Caco-2 (cell line): Measurements from ENCODE around the gene RAB3C. TPM values are rescaled to one million over a fixed set of nuclear protein-coding genes. Genes with fewer than 3 reads are reported as not detected.

Experiments
- BruUV-seq: library from RNA; stranded (reverse); fragments of 400-500 nt; replicated peaks from 2 replicates; lab custom pipeline; 2021; lab: Mats Ljungman, UMichigan
- CTCF ChIA-PET: fragments of 300-600 bp; sonication (Branson Sonifier 250); formaldehyde crosslinking; loops from one replicate; lab custom pipeline; 2022; ENCODE audit warnings: antibody characterized with exemption; lab: Charles Lee
- POLR2A ChIA-PET: fragments of 300-600 bp; sonication (Branson Sonifier 250); formaldehyde crosslinking; loops from one replicate; lab custom pipeline; 2022; ENCODE audit warnings: antibody characterized with exemption; lab: Charles Lee
- DNase-seq, 2 experiments: peaks; one replicate each; pipeline versions ENCODE4 v3.0.0 to v3.0.0-alpha.2; 2020 to 2022
- H3K27me3 ChIP-seq: replicated peaks from 2 replicates; pipeline ENCODE4 v1.6.0; 2011; ENCODE audit warnings: low read length; ENCODE audit not compliant: control insufficient read depth, insufficient read depth
- H3K36me3 ChIP-seq: 2 replicates; pipeline ENCODE4 v1.5.1; 2011; ENCODE audit warnings: low read length; ENCODE audit not compliant: control insufficient read depth, insufficient read depth
- H3K4me1 ChIP-seq: fragments of 250-450 bp; sonication (Bioruptor Pico); 2 replicates; pipeline ENCODE4 v1.5.1; 2020; ENCODE audit warnings: mild to moderate bottlenecking
- H3K4me3 ChIP-seq: 2 replicates; pipeline ENCODE4 v1.5.1; 2011; ENCODE audit warnings: low read depth, mild to moderate bottlenecking, control low read depth, low read length
- H3K9me3 ChIP-seq: fragments of 250-450 bp; sonication (Bioruptor Pico); 2 replicates; pipeline ENCODE4 v1.5.1; 2020; ENCODE audit warnings: mild to moderate bottlenecking, moderate library complexity
- H3K27ac Mint-ChIP-seq: one replicate; pipeline ENCODE4 v1.8.0; 2022; ENCODE audit warnings: mixed read lengths; ENCODE audit not compliant: unreplicated experiment
- H3K27me3 Mint-ChIP-seq: one replicate; pipeline ENCODE4 v1.8.0; 2022; ENCODE audit warnings: mixed read lengths; ENCODE audit not compliant: insufficient read depth, unreplicated experiment
- H3K36me3 Mint-ChIP-seq: one replicate; pipeline ENCODE4 v1.8.0; 2022; ENCODE audit warnings: mild to moderate bottlenecking, mixed read lengths; ENCODE audit not compliant: insufficient read depth, unreplicated experiment
- H3K4me1 Mint-ChIP-seq: one replicate; pipeline ENCODE4 v1.8.0; 2022; ENCODE audit warnings: low read depth, mixed read lengths; ENCODE audit not compliant: unreplicated experiment
- H3K4me3 Mint-ChIP-seq: one replicate; pipeline ENCODE4 v1.8.0; 2022; ENCODE audit warnings: mild to moderate bottlenecking, moderate library complexity, mixed read lengths; ENCODE audit not compliant: unreplicated experiment
- H3K9me3 Mint-ChIP-seq: one replicate; pipeline ENCODE4 v1.8.0; 2022; ENCODE audit warnings: mixed read lengths; ENCODE audit not compliant: unreplicated experiment
- intact Hi-C: fragments of 100-400 bp; cut with micrococcal nuclease; formaldehyde crosslinking; loops from one replicate; pipeline ENCODE4 v1.10.0; 2022; ENCODE audit not compliant: unreplicated experiment
- total RNA-seq: library from RNA; stranded (reverse); gene quantifications from 2 replicates; pipeline ENCODE4 v1.2.3, GENCODE V29; 2022
- TF ChIP-seq, protein P1 (sequence below), 2 experiments: fragments of 200-600 bp in 1 of 2; IDR thresholded peaks; 1 replicate in 1 of 2; 2 replicates in 1 of 2; pipeline versions ENCODE4 v1.5.1 to v1.8.0; 2011 to 2022; ENCODE audit warnings: antibody characterized with exemption in 1 of 2, control low read depth in 1 of 2, inconsistent platforms in 1 of 2, low read depth in 1 of 2, low read length in 1 of 2, mild to moderate bottlenecking in 1 of 2, moderate library complexity in 1 of 2; ENCODE audit not compliant: insufficient read depth in 1 of 2, severe bottlenecking in 1 of 2, unreplicated experiment in 1 of 2

The RAB3C gene
- total RNA-seq, 1 experiment from 2014 or later: not detected

DNA sequence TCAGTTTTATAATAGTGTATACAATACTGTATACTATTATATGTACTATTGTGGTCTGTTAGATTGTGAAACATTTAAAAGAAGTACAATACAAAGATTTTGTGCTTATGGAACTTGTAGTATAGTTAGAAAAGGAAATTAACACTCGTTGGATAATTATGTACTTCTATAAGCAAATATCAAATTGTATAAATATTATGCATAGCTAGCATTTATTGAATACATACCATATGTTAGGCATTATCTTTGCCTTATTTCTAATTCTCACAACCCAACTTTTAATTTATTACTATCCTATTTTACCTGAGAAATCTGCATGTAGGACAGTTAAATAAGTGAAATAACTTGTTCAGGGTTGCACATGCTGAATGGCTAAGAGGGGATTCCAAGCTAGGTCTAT is 37.5 kb downstream of the RAB3C start:
- CTCF ChIA-PET: no interaction called here

DNA sequence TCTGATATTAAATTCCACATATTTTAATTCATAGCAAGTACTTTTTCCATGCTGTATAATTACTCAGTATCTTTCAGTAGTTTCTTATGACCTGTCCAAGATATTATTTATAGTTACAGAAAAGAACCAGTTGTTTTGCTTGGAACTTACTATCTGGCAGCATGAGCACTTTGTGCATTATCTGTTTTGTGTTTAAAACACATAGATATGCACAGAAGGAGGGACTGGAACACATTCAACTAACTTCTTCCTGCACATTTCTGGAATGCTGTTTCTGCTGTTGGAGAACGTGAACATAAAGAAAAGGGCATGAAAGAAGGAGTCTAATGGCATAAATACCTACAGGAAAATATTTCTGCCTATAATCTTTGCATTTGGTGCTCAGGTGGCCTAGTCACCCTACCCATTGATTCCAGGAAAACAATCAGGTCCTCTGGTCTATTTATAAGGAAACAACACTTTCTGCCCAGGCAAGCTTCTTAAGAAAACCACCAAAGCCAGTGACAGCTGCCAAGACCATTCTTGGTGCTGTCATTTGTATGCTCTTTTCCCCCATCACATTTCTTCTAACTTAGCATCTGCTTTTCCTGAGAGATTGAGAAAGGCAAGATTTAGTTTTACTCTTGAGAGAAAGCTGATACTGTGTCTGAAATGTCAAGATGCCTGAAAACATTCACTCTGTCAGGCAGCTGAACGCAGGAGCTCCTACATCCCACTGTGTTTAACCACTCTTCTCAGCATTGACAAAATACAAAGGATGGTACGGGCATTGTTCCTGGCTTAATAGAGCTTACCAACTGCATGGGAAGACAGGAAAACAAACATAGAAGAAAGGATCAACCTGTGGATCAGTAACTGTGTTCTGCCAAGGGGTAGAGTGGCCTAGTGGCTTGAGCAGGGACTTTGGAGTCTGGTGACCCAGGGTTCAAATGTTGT is 40.3 kb downstream of the RAB3C start:
- H3K9me3 ChIP-seq: no peaks in the 10 kb centered on the region
- H3K4me3 ChIP-seq: no peak overlapping the region
- Mint-ChIP-seq H3K36me3 (no peaks in the 10 kb centered on the region), H3K4me1 (no peaks in the 10 kb centered on the region), H3K9me3 (no peaks in the 10 kb centered on the region), H3K27me3 (no peaks in the 10 kb centered on the region), H3K27ac (no peak overlapping the region), H3K4me3 (no peak overlapping the region)
- TF ChIP-seq, protein P1, sequence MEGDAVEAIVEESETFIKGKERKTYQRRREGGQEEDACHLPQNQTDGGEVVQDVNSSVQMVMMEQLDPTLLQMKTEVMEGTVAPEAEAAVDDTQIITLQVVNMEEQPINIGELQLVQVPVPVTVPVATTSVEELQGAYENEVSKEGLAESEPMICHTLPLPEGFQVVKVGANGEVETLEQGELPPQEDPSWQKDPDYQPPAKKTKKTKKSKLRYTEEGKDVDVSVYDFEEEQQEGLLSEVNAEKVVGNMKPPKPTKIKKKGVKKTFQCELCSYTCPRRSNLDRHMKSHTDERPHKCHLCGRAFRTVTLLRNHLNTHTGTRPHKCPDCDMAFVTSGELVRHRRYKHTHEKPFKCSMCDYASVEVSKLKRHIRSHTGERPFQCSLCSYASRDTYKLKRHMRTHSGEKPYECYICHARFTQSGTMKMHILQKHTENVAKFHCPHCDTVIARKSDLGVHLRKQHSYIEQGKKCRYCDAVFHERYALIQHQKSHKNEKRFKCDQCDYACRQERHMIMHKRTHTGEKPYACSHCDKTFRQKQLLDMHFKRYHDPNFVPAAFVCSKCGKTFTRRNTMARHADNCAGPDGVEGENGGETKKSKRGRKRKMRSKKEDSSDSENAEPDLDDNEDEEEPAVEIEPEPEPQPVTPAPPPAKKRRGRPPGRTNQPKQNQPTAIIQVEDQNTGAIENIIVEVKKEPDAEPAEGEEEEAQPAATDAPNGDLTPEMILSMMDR (IDR thresholded peaks at IDR 0.05; ENCODE audit: insufficient read depth in 1 of 2, low read depth in 1 of 2, low read length in 1 of 2, severe bottlenecking in 1 of 2, unreplicated experiment in 1 of 2): no peak
- H3K4me1 ChIP-seq: no peaks in the 10 kb centered on the region
- CTCF ChIA-PET: no interaction called here
- POLR2A ChIA-PET: no interaction called here
- no TSS peak for BruUV-seq
- intact Hi-C loops: no loop called here
- no peaks in the 10 kb centered on the region for H3K36me3 ChIP-seq
- DNase-seq: no peak
- no peaks in the 10 kb centered on the region for H3K27me3 ChIP-seq

More for the DNA sequence above, 37.5 kb downstream of the RAB3C start:
- no peaks in the 10 kb centered on the region for H3K27me3 Mint-ChIP-seq
- BruUV-seq: no TSS peak
- POLR2A ChIA-PET: no interaction called here
- no peaks in the 10 kb centered on the region for H3K4me1 Mint-ChIP-seq
- Histone ChIP-seq H3K4me1 (no peaks in the 10 kb centered on the region), H3K27me3 (no peaks in the 10 kb centered on the region), H3K9me3 (no peaks in the 10 kb centered on the region), H3K4me3 (no peak overlapping the region), H3K36me3 (no peaks in the 10 kb centered on the region)
- no peak for DNase-seq
- no peak overlapping the region for H3K4me3 Mint-ChIP-seq
- intact Hi-C loops: no loop called here
- H3K36me3 Mint-ChIP-seq: no peaks in the 10 kb centered on the region
- TF ChIP-seq, protein P1 (IDR thresholded peaks at IDR 0.05; ENCODE audit: insufficient read depth in 1 of 2, low read depth in 1 of 2, low read length in 1 of 2, severe bottlenecking in 1 of 2, unreplicated experiment in 1 of 2): no peak
- no peak overlapping the region for H3K27ac Mint-ChIP-seq
- H3K9me3 Mint-ChIP-seq: no peaks in the 10 kb centered on the region

DNA sequence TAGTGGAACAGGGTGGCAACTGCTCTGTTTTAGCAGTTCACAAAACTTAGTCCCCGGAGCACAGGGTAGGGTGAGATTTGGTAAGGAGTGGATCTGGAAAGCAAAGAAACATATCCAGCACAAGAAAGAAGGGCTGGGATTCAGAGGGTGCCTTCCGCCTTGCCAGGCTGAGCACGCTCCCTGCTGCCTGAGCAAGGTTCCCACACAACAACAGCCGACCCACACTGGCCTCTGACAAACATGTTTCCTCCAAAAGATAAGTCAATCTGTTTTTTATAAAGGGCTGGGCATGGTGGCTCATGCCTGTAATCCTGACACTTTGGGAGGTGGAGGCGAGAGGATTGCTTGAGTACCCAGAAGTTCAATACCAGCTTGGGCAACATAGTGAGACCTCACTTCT is 45.8 kb downstream of the RAB3C start:
- no peak overlapping the region for H3K4me3 ChIP-seq
- Mint-ChIP-seq H3K4me3 (no peak overlapping the region), H3K27me3 (no peaks in the 10 kb centered on the region), H3K27ac (no peak overlapping the region), H3K36me3 (no peaks in the 10 kb centered on the region), H3K4me1 (peaks cover 10% of the 10 kb centered on the region), H3K9me3 (no peaks in the 10 kb centered on the region)
- no peaks in the 10 kb centered on the region for H3K9me3 ChIP-seq
- TF ChIP-seq, protein P1 (IDR thresholded peaks at IDR 0.05; ENCODE audit: insufficient read depth in 1 of 2, low read depth in 1 of 2, low read length in 1 of 2, severe bottlenecking in 1 of 2, unreplicated experiment in 1 of 2): no peak
- peaks cover 17% of the 10 kb centered on the region for H3K4me1 ChIP-seq
- POLR2A ChIA-PET: no interaction called here
- H3K27me3 ChIP-seq: no peaks in the 10 kb centered on the region
- no peaks in the 10 kb centered on the region for H3K36me3 ChIP-seq
- DNase-seq: no peak
- BruUV-seq: no TSS peak
- intact Hi-C loops: no loop called here
- CTCF ChIA-PET: no interaction called here
